H1 (cell line): ENCODE measurements around the gene ZSCAN1. TPM values are rescaled to one million over a fixed set of nuclear protein-coding genes. Genes with fewer than 3 reads are reported as not detected.

Experiments
- CTCF ChIA-PET: fragments of 300-600 bp; sonication (Branson Sonifier 250); formaldehyde crosslinking; loops from one replicate; lab custom pipeline; 2021; ENCODE audit not compliant: partially characterized antibody; lab: Charles Lee
- POLR2A ChIA-PET: fragments of 300-600 bp; sonication (Branson Sonifier 250); formaldehyde crosslinking; loops from one replicate; lab custom pipeline; 2021; ENCODE audit warnings: inconsistent platforms; ENCODE audit not compliant: partially characterized antibody; lab: Charles Lee
- DNase-seq, 2 experiments: peaks; one replicate each; pipeline versions ENCODE4 v3.0.0 to v3.0.0-alpha.2; 2010 to 2022; ENCODE audit warnings: low spot score in 2 of 2, low read depth in 1 of 2, mixed read lengths in 1 of 2
- FAIRE-seq: peaks from 2 replicates; lab custom pipeline; 2011; peaks lifted over from hg19 to GRCh38; lab: Jason Lieb, UNC
- H2AFZ ChIP-seq: 2 replicates; pipeline ENCODE4 v1.8.1; 2012; ENCODE audit warnings: low read length, inconsistent platforms
- H2AK5ac ChIP-seq: 2 replicates; pipeline ENCODE4 v1.6.1; 2013; ENCODE audit warnings: low read depth, low read length
- H2BK120ac ChIP-seq: replicated peaks from 2 replicates; pipeline ENCODE3; 2013; ENCODE audit warnings: low read depth, low read length, inconsistent platforms
- H2BK12ac ChIP-seq: 2 replicates; pipeline ENCODE4 v1.6.1; 2013; ENCODE audit warnings: low read depth, low read length
- H2BK15ac ChIP-seq: 2 replicates; pipeline ENCODE4 v1.6.1; 2013; ENCODE audit warnings: low read length
- H2BK20ac ChIP-seq: 2 replicates; pipeline ENCODE4 v1.6.1; 2013; ENCODE audit warnings: low read length
- H2BK5ac ChIP-seq: 2 replicates; pipeline ENCODE4 v1.6.1; 2013; ENCODE audit warnings: low read depth, low read length
- H3K14ac ChIP-seq: 2 replicates; pipeline ENCODE4 v1.6.1; 2013; ENCODE audit warnings: inconsistent platforms; ENCODE audit not compliant: insufficient read length
- H3K18ac ChIP-seq: 2 replicates; pipeline ENCODE4 v1.6.1; 2013; ENCODE audit warnings: low read length; ENCODE audit errors: extremely low read depth
- H3K23ac ChIP-seq: 2 replicates; pipeline ENCODE4 v1.6.1; 2013; ENCODE audit warnings: inconsistent platforms; ENCODE audit not compliant: insufficient read length
- H3K23me2 ChIP-seq: 2 replicates; pipeline ENCODE4 v1.6.1; 2013; ENCODE audit warnings: low read depth, low read length
- H3K27ac ChIP-seq: 2 replicates; pipeline ENCODE4 v1.6.1; 2011; ENCODE audit warnings: low read depth, low read length, inconsistent platforms
- H3K27me3 ChIP-seq, 4 experiments: replicated peaks in 1 of 4; 1 replicate in 1 of 4; 2 replicates in 3 of 4; pipeline versions ENCODE4 v1.6.1 to v1.8.1; 2011 to 2013; ENCODE audit warnings: low read length in 3 of 4, mild to moderate bottlenecking in 3 of 4, inconsistent platforms in 2 of 4, mixed read lengths in 2 of 4, moderate library complexity in 1 of 4; ENCODE audit not compliant: control insufficient read depth in 3 of 4, insufficient read depth in 3 of 4; ENCODE audit errors: extremely low read depth in 1 of 4
- H3K36me3 ChIP-seq, 4 experiments: 2 replicates each; pipeline versions ENCODE4 v1.6.1 to v1.8.1; 2011 to 2013; ENCODE audit warnings: mild to moderate bottlenecking in 4 of 4, low read length in 3 of 4, moderate library complexity in 2 of 4, control low read depth in 1 of 4, inconsistent platforms in 1 of 4; ENCODE audit not compliant: insufficient read depth in 4 of 4, control insufficient read depth in 2 of 4
- H3K4ac ChIP-seq: replicated peaks from 2 replicates; pipeline ENCODE3; 2013; ENCODE audit warnings: low read length, low read depth, mixed read lengths, inconsistent platforms; ENCODE audit not compliant: insufficient read length
- H3K4me1 ChIP-seq, 4 experiments: replicated peaks in 1 of 4; 1 replicate in 1 of 4; 2 replicates in 3 of 4; pipeline versions ENCODE4 v1.6.1 to v1.8.1; 2011 to 2013; ENCODE audit warnings: low read length in 3 of 4, inconsistent platforms in 2 of 4, mixed read lengths in 1 of 4; ENCODE audit not compliant: insufficient read depth in 4 of 4, control insufficient read depth in 3 of 4
- H3K4me2 ChIP-seq, 2 experiments: 2 replicates each; pipeline versions ENCODE4 v1.6.1 to v1.8.1; 2011 to 2013; ENCODE audit warnings: low read depth in 2 of 2, low read length in 2 of 2, control low read depth in 1 of 2, inconsistent platforms in 1 of 2, mild to moderate bottlenecking in 1 of 2; ENCODE audit not compliant: insufficient read depth in 1 of 2
- H3K4me3 ChIP-seq, 4 experiments: fragments of 200-600, 300-600 bp in 1 of 4; sonication (generic), shearing (Covaris generic), sonication (Bioruptor Twin) in 1 of 4; 2 replicates each; pipeline versions ENCODE4 v1.5.1 to v1.8.1; 2011 to 2016; ENCODE audit warnings: low read length in 4 of 4, low read depth in 3 of 4, control low read depth in 2 of 4, inconsistent platforms in 2 of 4, mild to moderate bottlenecking in 2 of 4, mixed read lengths in 1 of 4, moderate library complexity in 1 of 4; ENCODE audit not compliant: insufficient read depth in 2 of 4; ENCODE audit errors: extremely low read depth in 1 of 4
- H3K56ac ChIP-seq: replicated peaks from 2 replicates; pipeline ENCODE3; 2013; ENCODE audit warnings: low read depth, mild to moderate bottlenecking, mixed read lengths, low read length, inconsistent platforms; ENCODE audit not compliant: insufficient read length
- H3K79me1 ChIP-seq: 2 replicates; pipeline ENCODE4 v1.6.1; 2013; ENCODE audit warnings: low read depth, low read length, control low read depth
- H3K79me2 ChIP-seq, 2 experiments: 2 replicates each; pipeline versions ENCODE4 v1.6.1 to v1.8.1; 2012 to 2013; ENCODE audit warnings: low read length in 2 of 2, mild to moderate bottlenecking in 2 of 2, inconsistent platforms in 1 of 2; ENCODE audit not compliant: insufficient read depth in 2 of 2, control insufficient read depth in 1 of 2
- H3K9ac ChIP-seq, 4 experiments: replicated peaks in 1 of 4; 1 replicate in 1 of 4; 2 replicates in 3 of 4; pipeline versions ENCODE4 v1.6.1 to v1.8.1; 2011 to 2013; ENCODE audit warnings: low read depth in 3 of 4, low read length in 3 of 4, control low read depth in 2 of 4, mild to moderate bottlenecking in 2 of 4, moderate library complexity in 2 of 4, inconsistent platforms in 1 of 4; ENCODE audit errors: extremely low read depth in 1 of 4
- H3K9me3 ChIP-seq, 2 experiments: 2 replicates each; pipeline versions ENCODE4 v1.6.1 to v1.8.1; 2012 to 2013; ENCODE audit warnings: mild to moderate bottlenecking in 2 of 2, moderate library complexity in 2 of 2, control low read depth in 1 of 2, inconsistent platforms in 1 of 2, low read depth in 1 of 2, low read length in 1 of 2, mixed read lengths in 1 of 2; ENCODE audit not compliant: insufficient read depth in 2 of 2
- H4K20me1 ChIP-seq, 2 experiments: replicated peaks in 1 of 2; 2 replicates each; pipeline versions ENCODE3 to v1.8.1; 2011 to 2013; ENCODE audit warnings: inconsistent platforms in 2 of 2, low read length in 2 of 2, mild to moderate bottlenecking in 1 of 2; ENCODE audit not compliant: insufficient read depth in 2 of 2, control insufficient read depth in 1 of 2
- H4K5ac ChIP-seq: 2 replicates; pipeline ENCODE4 v1.6.1; 2013; ENCODE audit warnings: low read length, low read depth, mixed read lengths, inconsistent platforms; ENCODE audit not compliant: insufficient read length
- H4K8ac ChIP-seq: 2 replicates; pipeline ENCODE4 v1.8.0; 2013; ENCODE audit warnings: mild to moderate bottlenecking, moderate library complexity, low read length, inconsistent platforms; ENCODE audit not compliant: insufficient read depth; ENCODE audit errors: extremely low read depth
- H4K91ac ChIP-seq: replicated peaks from 2 replicates; pipeline ENCODE3; 2013; ENCODE audit warnings: low read length, mixed read lengths, inconsistent platforms; ENCODE audit not compliant: insufficient read length
- ASH2L ChIP-seq: fragments of 200-600, 300-600 bp; sonication (generic); IDR thresholded peaks from one replicate; pipeline ENCODE4 v1.7.1; 2017; ENCODE audit warnings: low read length
- E2F6 ChIP-seq: IDR thresholded peaks from 2 replicates; pipeline ENCODE4 v1.6.1; 2012; ENCODE audit warnings: inconsistent platforms
- EP300 ChIP-seq, 2 experiments: IDR thresholded peaks; 1 replicate in 1 of 2; 2 replicates in 1 of 2; pipeline ENCODE4 v1.6.1; 2011 to 2012; ENCODE audit warnings: low read depth in 2 of 2, low read length in 2 of 2, mild to moderate bottlenecking in 2 of 2, borderline replicate concordance in 1 of 2, inconsistent platforms in 1 of 2, moderate library complexity in 1 of 2
- GABPA ChIP-seq: IDR thresholded peaks from 2 replicates; pipeline ENCODE4 v1.6.1; 2011; ENCODE audit warnings: mild to moderate bottlenecking, low read length, moderate library complexity, borderline replicate concordance; ENCODE audit not compliant: insufficient read depth
- HDAC2 ChIP-seq, 2 experiments: fragments of 300-600 bp in 1 of 2; sonication (generic) in 1 of 2; IDR thresholded peaks; 2 replicates each; pipeline ENCODE4 v1.6.1; 2011 to 2012; ENCODE audit warnings: low read depth in 2 of 2, low read length in 2 of 2, mild to moderate bottlenecking in 2 of 2, moderate library complexity in 2 of 2, borderline replicate concordance in 1 of 2, inconsistent platforms in 1 of 2
- MAFK ChIP-seq: IDR thresholded peaks from 2 replicates; pipeline ENCODE4 v1.6.1; 2012; ENCODE audit warnings: low read depth, mild to moderate bottlenecking, improper control_type of control experiment, low read length
- PHF8 ChIP-seq: fragments of 200-600 bp; sonication (generic); conservative IDR thresholded peaks from 2 replicates; pipeline ENCODE4 v1.7.1; 2012; ENCODE audit warnings: low read depth, mild to moderate bottlenecking, inconsistent platforms, low read length, moderate library complexity
- RBBP5 ChIP-seq: IDR thresholded peaks from 2 replicates; pipeline ENCODE4 v1.7.1; 2012; ENCODE audit warnings: low read depth, mild to moderate bottlenecking, inconsistent platforms, low read length, moderate library complexity, borderline replicate concordance
- RFX5 ChIP-seq: IDR thresholded peaks from 2 replicates; pipeline ENCODE4 v1.6.1; 2011; ENCODE audit warnings: low read depth, low read length, improper control_type of control experiment, borderline replicate concordance
- SP1 ChIP-seq: IDR thresholded peaks from 2 replicates; pipeline ENCODE4 v1.6.1; 2011; ENCODE audit warnings: low read depth, low read length
- SUZ12 ChIP-seq: fragments of 200-600 bp; sonication (generic); IDR thresholded peaks from 2 replicates; pipeline ENCODE4 v1.6.1; 2012; ENCODE audit warnings: mild to moderate bottlenecking, inconsistent platforms, low read length, moderate library complexity, mixed read lengths
- TBP ChIP-seq: IDR thresholded peaks from 2 replicates; pipeline ENCODE4 v1.6.1; 2011; ENCODE audit warnings: low read depth, low read length, improper control_type of control experiment
- WGBS, 2 experiments: shearing (Covaris generic) in 1 of 2; methylation state at CpG; one replicate each; pipeline versions ENCODE4 v1.1.6 to v1.1.7; 2013 to 2015; ENCODE audit warnings: low lambda C conversion rate in 2 of 2, mixed read lengths in 2 of 2, inconsistent platforms in 1 of 2, low coverage in 1 of 2, missing lambda C conversion rate in 1 of 2; ENCODE audit not compliant: insufficient replicate concordance in 2 of 2, insufficient coverage in 1 of 2, insufficient read length in 1 of 2; ENCODE audit errors: extremely low coverage in 1 of 2, missing lambda C conversion rate in 1 of 2; 5-methylcytosine and 5-hydroxymethylcytosine counted together
- polyA plus RNA-seq, 7 experiments: library from polyadenylated mRNA; depleted of rRNA in 3 of 7; stranded (reverse) in 5 of 7; unstranded in 2 of 7; fragments of >200 nt in 5 of 7; fragments of 200-250 nt in 2 of 7; gene quantifications; 1 replicate in 5 of 7; 2 replicates in 1 of 7; 4 replicates in 1 of 7; pipeline versions ENCODE4 v1.2.1 to v1.2.3, GENCODE V29; 2011 to 2013; ENCODE audit warnings: missing spikeins in 2 of 7, mixed read lengths in 2 of 7
- total RNA-seq: library from RNA; stranded (reverse); fragmentation: NEBNext Ultra II Directional; extraction: Animal tissue kit (Norgen Biotek cat#: 25700); gene quantifications from 2 replicates; pipeline ENCODE4 v1.2.1, GENCODE V29; 2021

Gene ZSCAN1
- total and polyA plus RNA-seq, 2 of the 8 experiments (the other 6 are each of a cell fraction or from before 2014, with no cell fraction given), result 1.2 to 4.3 TPM

- Histone ChIP-seq H3K4me1 (no peaks in the 10 kb centered on the region), H2AK5ac (no peak overlapping the region), H2BK15ac (no peak overlapping the region), H3K4ac (no peak overlapping the region), H3K14ac (no peak overlapping the region), H3K18ac (no peak overlapping the region), H3K9ac (no peak overlapping the region), H4K20me1 (no peaks in the 10 kb centered on the region), H3K27ac (no peak overlapping the region), H4K91ac (no peak overlapping the region), H3K79me2 (no peaks in the 10 kb centered on the region), H2BK120ac (no peak overlapping the region), H4K5ac (no peak overlapping the region), H3K79me1 (no peaks in the 10 kb centered on the region), H2AFZ (no peak overlapping the region), H3K56ac (no peak overlapping the region), H2BK5ac (no peak overlapping the region), H3K36me3 (peaks cover 0 to 9% (median 5%) of the 10 kb centered on the region in 4 experiments; a peak in 2 of 8 replicates), H3K9me3 (peaks cover 0 to 8% of the 10 kb centered on the region in 2 experiments; a peak in 2 of 4 replicates), H4K8ac (no peak overlapping the region; the same call in 1 of the 2 replicates), H3K23me2 (no peaks in the 10 kb centered on the region), H2BK12ac (no peak overlapping the region), H3K27me3 (no peaks in the 10 kb centered on the region), H2BK20ac (no peak overlapping the region), H3K4me3 (no peak overlapping the region), H3K4me2 (no peak overlapping the region), H3K23ac (no peak overlapping the region)
- DNase-seq, result no peak
- 87% methylated on average over 10 of the region's 10 CpGs; no CpG with 5 or more reads in 1 of the 2 experiments for WGBS, 2 experiments
- no peak for FAIRE-seq
- POLR2A ChIA-PET, result interaction anchor here (0.7 to 2.3 kb wide), 8 partner anchors 10 to 76 kb away, joined by 3 to 10 read pairs (median 4); partner anchors contain the start of gene ZNF135
- TF ChIP-seq GABPA (no peak), HDAC2 (IDR thresholded peaks at IDR 0.05; ENCODE audit: borderline replicate concordance in 1 of 2, low read depth in 2 of 2, low read length in 2 of 2) (no peak), MAFK (no peak), TBP (no peak), ASH2L (no peak), EP300 (IDR thresholded peaks at IDR 0.05; ENCODE audit: borderline replicate concordance in 1 of 2, low read depth in 2 of 2, low read length in 2 of 2) (no peak), RBBP5 (no peak), E2F6 (no peak), RFX5 (no peak), PHF8 (no peak), SUZ12 (no peak), SP1 (no peak)
- CTCF ChIA-PET, result interaction anchor here (0.9 to 2.0 kb wide), 5 partner anchors 12 to 58 kb away, joined by 3 to 6 read pairs (median 3); no protein-coding TSS in a partner anchor
Observed at GRCh38 chr19:58079792-58080191, 46.0 kb downstream of the ZSCAN1 start.
